OCI-LY7 (cell line): ENCODE measurements around the gene VMAC.

ENCODE experiments used
- EZH2phosphoT487 ChIP-seq: fragments of 200-600 bp; sonication (generic); IDR thresholded peaks from 2 replicates; pipeline ENCODE4 v1.6.1; 2018; ENCODE audit warnings: low read depth, borderline replicate concordance, mild to moderate bottlenecking, mixed run types, antibody characterized with exemption, low read length, moderate library complexity, mixed read lengths
- TF ChIP-seq, protein P1 (sequence below): fragments of 200-600 bp; sonication (generic); conservative IDR thresholded peaks from 2 replicates; pipeline ENCODE4 v1.5.1; 2014; ENCODE audit warnings: mild to moderate bottlenecking, antibody characterized with exemption, low read length, moderate library complexity, mixed read lengths

DNA sequence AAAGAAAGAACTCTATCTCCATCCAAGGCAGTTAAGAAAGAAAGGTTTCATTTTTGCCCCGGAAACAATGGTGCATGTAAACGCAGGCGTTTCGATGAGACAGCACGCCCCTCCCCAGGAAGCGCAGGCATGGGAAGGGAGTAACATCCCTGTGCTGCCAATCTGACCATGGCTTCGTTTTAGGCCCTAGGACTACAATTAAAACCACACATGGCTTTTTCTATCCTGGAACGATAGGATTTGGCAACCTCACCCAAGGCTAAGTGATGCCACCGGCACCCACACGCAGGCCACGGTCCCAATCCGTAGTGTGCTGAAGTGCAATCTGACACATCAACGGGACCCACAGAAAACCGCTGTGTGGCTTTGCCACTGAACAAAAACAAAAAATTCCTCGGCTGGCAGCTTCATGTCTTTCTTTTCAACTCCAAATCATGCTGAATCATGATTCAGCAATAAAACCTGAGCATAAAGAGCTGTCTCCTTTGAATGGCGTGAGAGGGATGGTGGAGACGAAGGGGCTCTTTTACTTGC, 49.1 kb downstream of the VMAC start:
- TF ChIP-seq, protein P1, sequence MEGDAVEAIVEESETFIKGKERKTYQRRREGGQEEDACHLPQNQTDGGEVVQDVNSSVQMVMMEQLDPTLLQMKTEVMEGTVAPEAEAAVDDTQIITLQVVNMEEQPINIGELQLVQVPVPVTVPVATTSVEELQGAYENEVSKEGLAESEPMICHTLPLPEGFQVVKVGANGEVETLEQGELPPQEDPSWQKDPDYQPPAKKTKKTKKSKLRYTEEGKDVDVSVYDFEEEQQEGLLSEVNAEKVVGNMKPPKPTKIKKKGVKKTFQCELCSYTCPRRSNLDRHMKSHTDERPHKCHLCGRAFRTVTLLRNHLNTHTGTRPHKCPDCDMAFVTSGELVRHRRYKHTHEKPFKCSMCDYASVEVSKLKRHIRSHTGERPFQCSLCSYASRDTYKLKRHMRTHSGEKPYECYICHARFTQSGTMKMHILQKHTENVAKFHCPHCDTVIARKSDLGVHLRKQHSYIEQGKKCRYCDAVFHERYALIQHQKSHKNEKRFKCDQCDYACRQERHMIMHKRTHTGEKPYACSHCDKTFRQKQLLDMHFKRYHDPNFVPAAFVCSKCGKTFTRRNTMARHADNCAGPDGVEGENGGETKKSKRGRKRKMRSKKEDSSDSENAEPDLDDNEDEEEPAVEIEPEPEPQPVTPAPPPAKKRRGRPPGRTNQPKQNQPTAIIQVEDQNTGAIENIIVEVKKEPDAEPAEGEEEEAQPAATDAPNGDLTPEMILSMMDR = no peak
- no peak for TF ChIP-seq EZH2phosphoT487
